OCI-LY1 (cell line): ENCODE measurements around the gene RNASEH2B.

Source experiments
- CTCF ChIP-seq: fragments of 200-600 bp; sonication (generic), shearing (Covaris generic); IDR thresholded peaks from 2 replicates; pipeline ENCODE4 v1.5.1; 2017; ENCODE audit warnings: mild to moderate bottlenecking, antibody characterized with exemption, low read length, moderate library complexity, mixed read lengths
- EZH2 ChIP-seq: fragments of 200-600 bp; sonication (generic), shearing (Covaris generic); IDR thresholded peaks from 2 replicates; pipeline ENCODE4 v1.8.0; 2017; ENCODE audit warnings: borderline replicate concordance, mixed run types, mild to moderate bottlenecking, antibody characterized with exemption, low read length, moderate library complexity, mixed read lengths

DNA sequence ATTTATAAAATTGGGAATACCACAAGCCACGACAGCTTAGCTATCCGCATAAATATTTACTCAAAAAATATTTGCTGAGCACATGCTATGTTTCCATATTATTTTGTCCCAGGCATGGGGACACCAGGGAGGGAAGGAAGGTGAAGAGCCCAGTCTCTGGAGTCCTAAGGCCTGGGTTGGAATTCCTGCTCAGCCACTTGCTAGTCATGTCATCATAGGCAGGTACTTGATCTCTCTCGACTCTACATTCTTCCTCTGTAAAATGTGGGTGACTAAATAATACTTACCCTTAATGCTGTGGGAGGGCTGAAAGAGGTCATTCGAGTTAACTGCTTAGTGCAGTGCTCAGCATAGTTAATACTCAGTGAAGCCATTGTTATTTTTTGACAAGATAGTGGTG, 4.3 kb upstream of the RNASEH2B start:
- TF ChIP-seq CTCF (no peak), EZH2 (no peak)
